GM12892 (cell line): ENCODE measurements around the gene POMT1.

Experiments used
- POLR2A ChIP-seq: IDR thresholded peaks from 2 replicates; pipeline ENCODE4 v1.6.1; 2011; ENCODE audit warnings: low read depth, low read length, control low read depth
- POLR2AphosphoS5 ChIP-seq: IDR thresholded peaks from 2 replicates; pipeline ENCODE4 v1.6.1; 2011; ENCODE audit warnings: low read depth, low read length, control low read depth
- TAF1 ChIP-seq: IDR thresholded peaks from 2 replicates; pipeline ENCODE4 v1.6.1; 2011; ENCODE audit warnings: low read depth, mild to moderate bottlenecking, control low read depth, low read length, borderline replicate concordance

GRCh38 chr9:131468031-131468430 lies 34.7 kb upstream of the POMT1 start:
- TF ChIP-seq POLR2AphosphoS5 = no peak
- TF ChIP-seq POLR2A = no peak
- TF ChIP-seq TAF1 = no peak
